Smooth muscle cell (in vitro differentiated cells): Measurements from ENCODE around the gene KCNJ1. TPM values are rescaled to one million over a fixed set of nuclear protein-coding genes. Genes with fewer than 3 reads are reported as not detected.

Source experiments
- DNase-seq: peaks from one replicate; lab custom pipeline; 2025; ENCODE audit not compliant: unreplicated experiment; lab: John Stamatoyannopoulos, UW
- H2AFZ ChIP-seq: fragments of 200-600 bp; sonication (generic); 2 replicates; pipeline ENCODE4 v1.6.0; 2016; ENCODE audit warnings: antibody characterized with exemption, low read depth, mild to moderate bottlenecking
- H3F3A ChIP-seq: fragments of 200-600 bp; sonication (generic); 2 replicates; pipeline ENCODE4 v1.6.0; 2017; ENCODE audit warnings: antibody characterized with exemption, low read depth
- H3K27ac ChIP-seq: fragments of 200-600 bp; sonication (generic); 2 replicates; pipeline ENCODE4 v1.5.1; 2016; ENCODE audit warnings: low read depth, mild to moderate bottlenecking
- H3K27me3 ChIP-seq: fragments of 200-600 bp; sonication (generic); 2 replicates; pipeline ENCODE4 v1.6.1; 2016; ENCODE audit warnings: low read depth, mild to moderate bottlenecking
- H3K36me3 ChIP-seq: fragments of 200-600 bp; sonication (generic); 2 replicates; pipeline ENCODE4 v1.5.1; 2016; ENCODE audit warnings: low read depth
- H3K4me1 ChIP-seq: fragments of 200-600 bp; sonication (generic); 2 replicates; pipeline ENCODE4 v1.5.1; 2016; ENCODE audit warnings: low read depth
- H3K4me2 ChIP-seq: fragments of 200-600 bp; sonication (generic); 2 replicates; pipeline ENCODE4 v1.6.0; 2016; ENCODE audit warnings: mild to moderate bottlenecking
- H3K4me3 ChIP-seq: fragments of 200-600 bp; sonication (generic); 2 replicates; pipeline ENCODE4 v1.5.1; 2016; ENCODE audit warnings: mild to moderate bottlenecking
- H3K79me2 ChIP-seq: fragments of 200-600 bp; sonication (generic); 2 replicates; pipeline ENCODE4 v1.6.0; 2016; ENCODE audit warnings: low read depth, mild to moderate bottlenecking
- H3K9ac ChIP-seq: fragments of 200-600 bp; sonication (generic); 2 replicates; pipeline ENCODE4 v1.6.0; 2016; ENCODE audit warnings: low read depth
- H3K9me3 ChIP-seq: fragments of 200-600 bp; sonication (generic); replicated peaks from 2 replicates; pipeline ENCODE4 v1.5.1; 2016; ENCODE audit warnings: low read depth
- H4K20me1 ChIP-seq: fragments of 200-600 bp; sonication (generic); 2 replicates; pipeline ENCODE4 v1.6.0; 2016; ENCODE audit warnings: low read depth
- CTCF ChIP-seq: fragments of 200-600 bp; sonication (generic); IDR thresholded peaks from 2 replicates; pipeline ENCODE4 v1.5.1; 2017; ENCODE audit warnings: borderline replicate concordance, mild to moderate bottlenecking, antibody characterized with exemption; ENCODE audit not compliant: insufficient read depth, poor library complexity, severe bottlenecking
- WGBS: methylation state at CpG from one replicate; pipeline ENCODE4 v1.1.7; 2016; ENCODE audit warnings: low lambda C conversion rate; 5-methylcytosine and 5-hydroxymethylcytosine counted together
- polyA plus RNA-seq: library from polyadenylated mRNA; unstranded; fragments of >200 nt; fragmentation: Nextera tagmentation; extraction: Ambion mirVana; gene quantifications from 2 replicates; pipeline ENCODE4 v1.2.1, GENCODE V29; 2016
- total RNA-seq: library from RNA; depleted of rRNA; stranded (reverse); fragments of >200 nt; gene quantifications from 2 replicates; pipeline ENCODE4 v1.2.3, GENCODE V29; 2014

The KCNJ1 gene
- total and polyA plus RNA-seq, 2 experiments from 2014 or later = 0.99 TPM; not detected in 1

DNA sequence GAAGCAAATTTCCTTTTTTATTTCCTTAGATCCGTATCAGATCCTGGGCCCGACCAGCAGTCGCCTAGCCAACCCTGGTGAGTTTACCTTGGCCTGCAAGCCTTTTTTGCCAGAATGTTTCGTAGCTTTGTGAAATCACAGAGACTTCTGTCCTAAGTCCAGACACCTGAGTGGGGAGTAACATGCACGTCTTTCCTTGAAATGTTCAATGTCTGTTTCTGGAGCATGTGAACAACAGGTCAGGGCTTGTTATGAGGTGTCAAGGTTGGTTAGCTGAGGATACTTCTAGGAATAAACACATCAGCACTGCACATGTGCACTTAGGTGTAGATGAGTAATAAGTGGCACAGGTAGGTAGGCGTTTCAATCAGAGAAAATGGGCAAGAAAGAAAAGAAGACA is 58.0 kb downstream of the KCNJ1 start:
- Histone ChIP-seq H3K4me1 (peaks cover under 1% of the 10 kb centered on the region), H3K27ac (no peak overlapping the region), H3K79me2 (no peaks in the 10 kb centered on the region), H3K4me3 (no peak overlapping the region), H4K20me1 (no peaks in the 10 kb centered on the region), H3K9me3 (no peaks in the 10 kb centered on the region), H3K36me3 (no peaks in the 10 kb centered on the region), H2AFZ (no peak overlapping the region), H3K27me3 (no peaks in the 10 kb centered on the region), H3K4me2 (no peak overlapping the region), H3F3A (no peaks in the 10 kb centered on the region), H3K9ac (no peak overlapping the region)
- no peak for TF ChIP-seq CTCF
- no peak for DNase-seq
- 78% methylated on average over 6 of the region's 6 CpGs for WGBS

GRCh38 chr11:128807909-128808308 is 59.2 kb downstream of the KCNJ1 start:
- no peaks in the 10 kb centered on the region for H3F3A ChIP-seq
- no peaks in the 10 kb centered on the region for H3K36me3 ChIP-seq
- H3K4me1 ChIP-seq = peaks cover 6% of the 10 kb centered on the region
- no peak overlapping the region for H3K4me3 ChIP-seq
- no peaks in the 10 kb centered on the region for H3K79me2 ChIP-seq
- TF ChIP-seq CTCF = no peak
- H2AFZ ChIP-seq = no peak overlapping the region
- no peak overlapping the region for H3K4me2 ChIP-seq
- no peaks in the 10 kb centered on the region for H4K20me1 ChIP-seq
- H3K9me3 ChIP-seq = no peaks in the 10 kb centered on the region
- no peak for DNase-seq
- H3K9ac ChIP-seq = no peak overlapping the region
- H3K27ac ChIP-seq = no peak overlapping the region
- H3K27me3 ChIP-seq = no peaks in the 10 kb centered on the region

GRCh38 chr11:128806506-128807261 is 60.4 kb downstream of the KCNJ1 start:
- 78% methylated on average over 8 of the region's 8 CpGs for WGBS

More at GRCh38 chr11:128806506-128807261, 60.4 kb downstream of the KCNJ1 start:
- H3K4me2 ChIP-seq = no peak overlapping the region
- H3K4me3 ChIP-seq = no peak overlapping the region
- no peak for TF ChIP-seq CTCF
- no peak overlapping the region for H3K27ac ChIP-seq
- H3K9ac ChIP-seq = no peak overlapping the region
- no peaks in the 10 kb centered on the region for H3K27me3 ChIP-seq
- H4K20me1 ChIP-seq = no peaks in the 10 kb centered on the region
- H2AFZ ChIP-seq = no peak overlapping the region
- H3K9me3 ChIP-seq = no peaks in the 10 kb centered on the region
- peaks cover 6% of the 10 kb centered on the region for H3K4me1 ChIP-seq
- H3K79me2 ChIP-seq = no peaks in the 10 kb centered on the region
- no peaks in the 10 kb centered on the region for H3K36me3 ChIP-seq
- no peaks in the 10 kb centered on the region for H3F3A ChIP-seq
- DNase-seq = no peak
